ENCODE results near the gene TMEM38A.

Gene TMEM38A

GRCh38 chr19:16660763-16661479 lies at the start of gene TMEM38A:
TMEM38A (plus strand) TSS chr19:16661139; CDS start chr19:16661218, 79 bp downstream.
- no peak for DNase-seq (ENCODE audit: low read depth in 2 of 2)

GRCh38 chr19:16612636-16613035 lies 48.3 kb upstream of the TMEM38A start:
- no peak for DNase-seq (ENCODE audit: low read depth in 2 of 2)

GRCh38 chr19:16613841-16614240 lies 47.1 kb upstream of the TMEM38A start:
- DNase-seq (ENCODE audit: low read depth in 2 of 2), result no peak

- no peak for DNase-seq (ENCODE audit: low read depth in 2 of 2)
These were observed 46.0 kb upstream of the TMEM38A start for GRCh38 chr19:16614941-16615340.

GRCh38 chr19:16615808-16616207 lies 45.1 kb upstream of the TMEM38A start:
- DNase-seq (ENCODE audit: low read depth in 2 of 2), result no peak

GRCh38 chr19:16618248-16618647 lies 42.7 kb upstream of the TMEM38A start:
- no peak for DNase-seq (ENCODE audit: low read depth in 2 of 2)

GRCh38 chr19:16619457-16619856 lies 41.5 kb upstream of the TMEM38A start:
- no peak for DNase-seq (ENCODE audit: low read depth in 2 of 2)

- no peak for DNase-seq (ENCODE audit: low read depth in 2 of 2)
These were observed 40.9 kb upstream of the TMEM38A start for GRCh38 chr19:16620018-16620417.

- no peak for DNase-seq (ENCODE audit: low read depth in 2 of 2)
These were observed 40.4 kb upstream of the TMEM38A start for GRCh38 chr19:16620584-16620983.

- no peak for DNase-seq (ENCODE audit: low read depth in 2 of 2)
These were observed 39.7 kb upstream of the TMEM38A start for GRCh38 chr19:16621165-16621800.

GRCh38 chr19:16623066-16623465 lies 37.9 kb upstream of the TMEM38A start:
- DNase-seq (ENCODE audit: low read depth in 2 of 2), result no peak

- DNase-seq (ENCODE audit: low read depth in 2 of 2), result no peak
These were observed 37.4 kb upstream of the TMEM38A start for GRCh38 chr19:16623576-16623975.

GRCh38 chr19:16624236-16624635 lies 36.7 kb upstream of the TMEM38A start:
- DNase-seq (ENCODE audit: low read depth in 2 of 2), result no peak

GRCh38 chr19:16625163-16625958 lies 35.6 kb upstream of the TMEM38A start:
- no peak for DNase-seq (ENCODE audit: low read depth in 2 of 2)

GRCh38 chr19:16626796-16627192 lies 34.1 kb upstream of the TMEM38A start:
- no peak for DNase-seq (ENCODE audit: low read depth in 2 of 2)

GRCh38 chr19:16627193-16627927 lies 33.6 kb upstream of the TMEM38A start:
- no peak for DNase-seq (ENCODE audit: low read depth in 2 of 2)

- no peak for DNase-seq (ENCODE audit: low read depth in 2 of 2)
These were observed 33.1 kb upstream of the TMEM38A start for GRCh38 chr19:16627928-16628182.

- DNase-seq (ENCODE audit: low read depth in 2 of 2), result peak; percentile 86 to 88
These were observed 32.6 kb upstream of the TMEM38A start, which contains the start of gene MED26 for GRCh38 chr19:16628183-16628983. MED26 (minus strand) TSS chr19:16628204; CDS start chr19:16627943, 261 bp downstream.

GRCh38 chr19:16628984-16629691 lies 31.8 kb upstream of the TMEM38A start:
- peak; percentile 44 to 52 for DNase-seq (ENCODE audit: low read depth in 2 of 2)

- no peak for DNase-seq (ENCODE audit: low read depth in 2 of 2)
These were observed 29.5 kb upstream of the TMEM38A start for GRCh38 chr19:16631465-16631864.

- DNase-seq (ENCODE audit: low read depth in 2 of 2), result no peak
These were observed 23.4 kb upstream of the TMEM38A start for GRCh38 chr19:16637535-16637934.
